IPS DF 6.9 (cell line): ENCODE results near the gene PVALB.
"Not testable (repeated sequence)": the region's sequence is repeated elsewhere in the genome, so short reads cannot be mapped to it uniquely, and the experiment has no call there.

Experiments
- DNase-seq: peaks from one replicate; pipeline ENCODE4 v3.0.0-alpha.2; 2013; ENCODE audit warnings: low read depth, low spot score
- H3K27ac ChIP-seq: one replicate; pipeline ENCODE4 v1.5.1; 2013; ENCODE audit warnings: low read length, control low read depth
- H3K27me3 ChIP-seq: 2 replicates; pipeline ENCODE4 v1.6.1; 2013; ENCODE audit warnings: mild to moderate bottlenecking, low read length; ENCODE audit not compliant: control insufficient read depth, insufficient read depth
- H3K36me3 ChIP-seq: 2 replicates; pipeline ENCODE4 v1.6.1; 2013; ENCODE audit warnings: low read length; ENCODE audit not compliant: control insufficient read depth, insufficient read depth
- H3K4me1 ChIP-seq: 2 replicates; pipeline ENCODE4 v1.6.1; 2013; ENCODE audit warnings: low read length; ENCODE audit not compliant: control insufficient read depth, insufficient read depth
- H3K4me3 ChIP-seq: 2 replicates; pipeline ENCODE4 v1.5.1; 2013; ENCODE audit warnings: mild to moderate bottlenecking, low read length
- H3K9me3 ChIP-seq: 2 replicates; pipeline ENCODE4 v1.6.1; 2013; ENCODE audit warnings: low read length, inconsistent platforms; ENCODE audit not compliant: control insufficient read depth, insufficient read depth
- WGBS: extraction: QIAGEN DNeasy Blood & Tissue Kit; methylation state at CpG from one replicate; pipeline ENCODE4 v1.1.7; 2013; ENCODE audit warnings: mixed read lengths, missing lambda C conversion rate; ENCODE audit not compliant: insufficient read length, insufficient coverage; 5-methylcytosine and 5-hydroxymethylcytosine counted together

PVALB gene

DNA sequence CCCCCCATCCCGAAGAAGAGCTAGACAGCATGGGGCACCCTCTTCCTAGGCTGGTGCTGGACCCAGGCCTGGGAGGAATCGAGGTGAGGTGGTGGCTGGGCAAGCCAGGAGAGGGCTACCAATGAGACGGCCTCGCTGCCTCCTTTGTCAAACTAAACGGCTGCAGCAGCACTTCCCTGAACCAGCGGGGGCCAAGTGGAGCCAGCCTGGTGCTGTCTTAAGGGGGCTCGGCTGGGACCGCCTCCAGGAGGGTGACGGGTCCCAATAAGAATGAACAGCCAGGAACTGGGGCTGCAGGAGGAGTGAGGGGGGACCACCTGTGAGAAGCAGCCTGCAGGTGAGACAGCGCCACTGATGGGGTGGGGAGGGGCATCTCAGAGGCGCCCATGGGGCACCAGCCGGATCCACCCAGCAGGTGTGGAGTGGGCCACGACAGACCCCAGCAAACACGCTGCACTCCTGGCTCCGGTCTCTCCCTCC, 58.0 kb downstream of the PVALB start:
- peaks cover 1% of the 10 kb centered on the region; the same call in 1 of the 2 replicates for H3K4me1 ChIP-seq
- no peak overlapping the region for H3K27ac ChIP-seq
- no peak for DNase-seq
- WGBS: no CpG with 5 or more reads among the region's 15 CpGs
- H3K27me3 ChIP-seq: no peaks in the 10 kb centered on the region
- 0 out of 2 replicates have a peak, but pooled peaks cover 10% of the 10 kb centered on the region for H3K36me3 ChIP-seq
- no peak overlapping the region for H3K4me3 ChIP-seq
- no peaks in the 10 kb centered on the region for H3K9me3 ChIP-seq

DNA sequence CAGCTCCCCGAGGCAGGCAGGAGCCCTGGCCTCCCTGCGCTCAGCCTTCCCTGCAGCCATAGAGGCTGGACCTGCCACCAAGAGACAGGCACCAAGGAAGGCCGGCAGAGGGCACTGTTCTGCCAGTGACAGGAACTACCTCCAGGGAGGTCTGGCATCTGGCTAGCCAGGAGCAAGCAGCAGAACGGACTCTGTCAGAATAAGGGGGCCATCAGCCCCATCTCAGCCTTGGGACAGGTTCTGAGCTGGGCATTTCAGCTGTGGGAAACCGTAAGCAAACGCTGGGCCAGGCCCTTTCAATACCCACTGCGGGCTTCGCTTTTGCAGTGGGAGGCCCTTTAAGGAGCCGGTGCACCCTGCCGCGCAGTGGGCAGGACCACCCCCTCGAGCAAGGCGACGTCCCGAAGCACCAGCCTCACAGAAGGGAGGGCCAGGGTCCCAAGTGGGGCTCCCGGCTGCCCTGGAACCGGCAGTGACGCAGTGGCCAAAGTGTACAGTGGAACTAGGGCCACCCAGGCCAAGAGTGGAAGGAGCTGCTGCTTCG, 59.1 kb downstream of the PVALB start:
- no peak overlapping the region for H3K4me3 ChIP-seq
- H3K4me1 ChIP-seq: peaks cover 1% of the 10 kb centered on the region; the same call in 1 of the 2 replicates
- 0 out of 2 replicates have a peak, but pooled peaks cover 7% of the 10 kb centered on the region for H3K36me3 ChIP-seq
- no peak overlapping the region for H3K27ac ChIP-seq
- no peak for DNase-seq
- whole genome bisulfite sequencing: no CpG with 5 or more reads among the region's 19 CpGs
- no peaks in the 10 kb centered on the region for H3K9me3 ChIP-seq
- no peaks in the 10 kb centered on the region for H3K27me3 ChIP-seq

DNA sequence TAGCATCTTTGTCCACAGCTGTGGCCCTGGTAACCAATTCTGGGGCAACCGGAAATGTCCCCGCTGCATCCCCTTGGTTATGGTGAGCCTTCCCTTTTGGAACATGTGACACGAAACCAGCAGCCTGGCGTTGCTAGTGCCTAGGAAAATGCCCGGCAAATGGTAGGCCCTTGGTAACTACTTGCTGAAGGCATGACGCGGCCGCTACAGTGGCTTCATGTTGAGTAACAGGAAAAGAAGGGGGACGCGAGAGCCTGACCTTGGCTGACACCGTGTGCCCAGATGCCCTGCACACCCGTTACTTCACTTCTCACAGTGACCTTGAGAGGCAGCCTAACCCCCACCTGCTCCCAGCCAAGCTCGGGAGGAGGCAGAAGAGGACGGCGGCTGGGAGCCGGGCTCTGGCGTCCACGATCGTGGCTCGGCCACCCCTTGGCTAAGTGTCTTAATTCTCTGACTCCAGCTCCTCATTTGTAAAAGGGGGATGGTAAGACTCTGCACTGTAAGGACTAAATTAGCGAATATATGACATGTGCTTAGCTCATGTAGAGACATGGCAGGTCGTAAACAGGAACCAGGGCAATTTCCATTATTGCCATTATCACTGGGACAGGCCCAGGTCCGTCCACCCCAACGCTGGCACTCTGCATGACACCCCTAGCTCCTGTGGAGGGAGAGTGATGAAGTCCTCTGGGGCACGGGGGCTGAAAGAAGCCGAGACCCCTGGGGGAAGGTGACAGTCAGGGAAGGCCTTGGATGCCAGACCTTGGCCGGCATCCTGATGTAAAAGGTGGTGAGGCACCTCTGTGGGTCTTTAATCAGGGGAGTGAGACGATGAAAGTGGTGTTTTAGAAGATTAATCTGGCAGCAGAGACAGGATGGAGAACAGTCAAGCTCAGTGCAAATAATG, 59.8 kb downstream of the PVALB start:
- Histone ChIP-seq H3K4me3 (no peak overlapping the region), H3K27me3 (no peaks in the 10 kb centered on the region)
- WGBS: no CpG with 5 or more reads among the region's 28 CpGs

DNA sequence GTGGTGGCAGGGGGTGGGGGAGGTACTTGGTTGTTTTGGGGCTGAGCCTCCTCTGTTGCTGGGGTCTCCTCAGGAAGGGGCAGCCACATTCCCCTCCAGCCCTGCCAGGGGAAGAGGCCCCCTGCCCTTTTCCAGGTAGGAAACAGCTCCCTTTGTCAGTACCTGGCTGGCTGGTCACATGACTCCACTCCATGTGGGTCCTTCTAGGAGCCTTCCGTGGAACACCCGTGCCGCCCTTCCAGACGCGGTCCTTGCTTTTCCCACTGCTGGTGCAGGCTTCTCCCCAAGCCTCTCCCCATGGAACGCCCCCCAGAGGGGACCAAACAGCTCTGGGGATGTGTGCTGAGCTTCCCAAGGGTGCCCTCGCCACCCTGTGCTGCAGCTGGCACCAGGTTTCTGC, 60.8 kb downstream of the PVALB start:
- no CpG with 5 or more reads among the region's 7 CpGs for WGBS
- H3K36me3 ChIP-seq: no peaks in the 10 kb centered on the region
- H3K4me1 ChIP-seq: peaks cover 1% of the 10 kb centered on the region; the same call in 1 of the 2 replicates
- H3K27ac ChIP-seq: no peak overlapping the region
- H3K4me3 ChIP-seq: no peak overlapping the region
- no peaks in the 10 kb centered on the region for H3K27me3 ChIP-seq
- H3K9me3 ChIP-seq: no peaks in the 10 kb centered on the region
- no peak for DNase-seq

More for the DNA sequence above, 59.8 kb downstream of the PVALB start:
- Histone ChIP-seq H3K9me3 (no peaks in the 10 kb centered on the region), H3K27ac (no peak overlapping the region), H3K36me3 (0 out of 2 replicates have a peak, but pooled peaks cover 4% of the 10 kb centered on the region), H3K4me1 (peaks cover 1% of the 10 kb centered on the region; the same call in 1 of the 2 replicates)
- DNase-seq: no peak

DNA sequence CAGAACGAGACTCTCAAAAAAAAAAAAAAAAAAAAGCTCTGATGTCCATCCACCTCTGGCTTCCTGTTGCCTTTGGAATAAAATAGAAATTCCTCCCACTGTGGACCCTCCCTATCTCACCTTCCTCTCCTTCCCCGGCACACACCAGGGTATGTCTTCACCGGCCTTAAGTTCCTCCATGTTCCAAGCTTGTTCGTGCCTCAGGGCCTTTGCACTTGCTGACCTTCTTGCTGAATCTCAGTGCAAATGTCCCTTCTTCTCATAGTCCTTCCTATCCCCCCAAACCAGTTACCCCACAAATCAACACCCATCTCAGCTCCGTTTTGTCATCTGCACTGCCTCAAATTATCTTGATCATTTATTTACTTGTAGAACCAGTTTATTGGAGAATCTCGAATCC, 61.5 kb downstream of the PVALB start:
- Histone ChIP-seq H3K4me1 (peaks cover 1% of the 10 kb centered on the region; the same call in 1 of the 2 replicates), H3K9me3 (no peaks in the 10 kb centered on the region), H3K36me3 (no peaks in the 10 kb centered on the region), H3K27ac (no peak overlapping the region), H3K4me3 (no peak overlapping the region), H3K27me3 (no peaks in the 10 kb centered on the region)
- whole genome bisulfite sequencing: no CpG with 5 or more reads among the region's 6 CpGs
- no peak for DNase-seq

DNA sequence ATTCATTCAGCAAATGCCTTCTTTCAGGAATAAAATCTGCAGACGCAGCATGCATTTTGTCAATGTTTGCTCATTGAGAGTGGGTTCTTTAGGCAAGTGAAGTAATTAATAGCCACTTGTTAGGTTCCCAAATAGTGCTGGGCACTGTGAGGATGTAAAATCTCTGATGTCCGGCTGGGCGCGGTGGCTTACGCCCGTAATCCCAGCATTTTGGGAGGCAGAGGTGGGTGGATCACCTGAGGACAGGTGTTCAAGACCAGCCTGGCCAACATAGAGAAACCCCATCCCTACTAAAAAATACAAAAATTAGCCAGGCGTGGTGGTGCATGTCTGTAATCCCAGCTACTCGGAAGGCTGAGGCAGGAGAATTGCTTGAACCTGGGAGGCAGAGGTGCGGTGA, 62.0 kb downstream of the PVALB start:
- WGBS: no CpG with 5 or more reads among the region's 9 CpGs
- not testable (repeated sequence) for H3K27ac ChIP-seq, H3K4me3 ChIP-seq, DNase-seq, H3K4me1 ChIP-seq, H3K9me3 ChIP-seq, H3K27me3 ChIP-seq, H3K36me3 ChIP-seq

DNA sequence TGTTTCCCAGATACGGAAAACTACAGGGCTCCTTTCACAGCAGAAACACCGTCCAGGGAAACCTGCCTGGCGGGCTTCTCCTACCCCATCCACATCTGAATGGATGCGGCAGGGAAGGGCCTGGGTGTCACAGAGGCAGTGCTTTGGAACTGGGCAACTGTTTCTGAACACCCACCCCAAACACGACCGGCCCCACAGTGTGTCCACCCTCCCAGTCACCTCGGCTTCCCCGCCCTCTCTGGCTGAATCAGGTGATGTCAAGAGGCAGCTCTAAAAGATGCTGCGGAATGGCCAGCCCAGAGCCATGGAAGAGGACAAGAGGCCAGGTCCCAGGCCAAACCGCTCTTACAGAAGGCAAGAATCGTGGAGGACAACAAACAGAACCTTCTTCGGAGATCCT, 62.9 kb downstream of the PVALB start:
- Histone ChIP-seq H3K4me3 (no peak overlapping the region), H3K4me1 (peaks cover 1% of the 10 kb centered on the region; the same call in 1 of the 2 replicates), H3K27me3 (no peaks in the 10 kb centered on the region), H3K9me3 (no peaks in the 10 kb centered on the region), H3K27ac (no peak overlapping the region), H3K36me3 (no peaks in the 10 kb centered on the region)
- WGBS: no CpG with 5 or more reads among the region's 12 CpGs
- no peak for DNase-seq

DNA sequence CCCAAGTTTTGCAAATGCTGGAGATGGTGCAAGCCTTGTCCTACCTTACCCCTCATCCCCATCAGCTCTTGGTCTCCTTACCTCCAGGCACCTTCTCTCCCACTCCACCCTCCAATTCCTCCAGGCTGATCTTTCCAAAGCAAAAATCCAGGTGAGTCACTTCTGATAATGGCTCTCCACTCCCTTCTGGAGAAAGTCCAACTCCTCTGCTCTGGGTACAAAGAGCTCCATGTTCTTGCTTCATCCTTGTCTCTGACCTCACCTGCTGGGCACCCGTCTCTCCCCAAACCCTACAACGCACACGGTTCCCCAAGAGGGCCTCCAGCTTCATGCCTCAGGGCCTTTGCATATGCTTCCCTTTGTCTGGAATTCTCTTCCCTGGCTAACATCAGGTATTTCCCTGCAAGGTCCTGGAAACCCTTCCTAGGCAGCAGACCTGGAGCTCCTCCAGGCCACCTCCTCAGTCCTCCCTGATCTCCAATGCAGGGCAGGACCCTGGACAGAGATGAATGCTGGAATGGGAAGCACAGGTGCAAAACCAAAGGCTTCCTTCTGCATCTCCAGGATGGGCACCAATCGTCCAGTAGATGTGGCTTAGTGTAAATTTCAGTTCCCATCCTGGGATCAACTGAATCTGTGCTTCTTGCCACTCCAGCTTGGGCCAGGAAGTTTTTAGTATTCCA, 63.6 kb downstream of the PVALB start:
- no CpG with 5 or more reads among the region's 4 CpGs for WGBS
- no peaks in the 10 kb centered on the region for H3K36me3 ChIP-seq
- H3K27ac ChIP-seq: no peak overlapping the region
- H3K9me3 ChIP-seq: no peaks in the 10 kb centered on the region
- DNase-seq: no peak
- no peaks in the 10 kb centered on the region for H3K27me3 ChIP-seq
- H3K4me1 ChIP-seq: peaks cover 1% of the 10 kb centered on the region; the same call in 1 of the 2 replicates
- no peak overlapping the region for H3K4me3 ChIP-seq
